Endometrial microvascular endothelial cells (primary cell): ENCODE results near the gene SDR42E1. TPM values are rescaled to one million over a fixed set of nuclear protein-coding genes. Genes with fewer than 3 reads are reported as not detected.

Source experiments
- in situ Hi-C: cut with HindIII; loops from 2 replicates; pipeline ENCODE4 v1.10.0; 2017; ENCODE audit warnings: low sequenced_read_pairs, low pct_unique_long_range_greater_than_20kb; ENCODE audit errors: inconsistent ontology term
- total RNA-seq: library from RNA; depleted of rRNA; stranded (reverse); fragments of >200 nt; gene quantifications from one replicate; pipeline ENCODE4 v1.2.3, GENCODE V29; 2015; ENCODE audit errors: inconsistent ontology term

SDR42E1 gene
- total RNA-seq, 1 donor from 2014 or later: 16.2 TPM

DNA sequence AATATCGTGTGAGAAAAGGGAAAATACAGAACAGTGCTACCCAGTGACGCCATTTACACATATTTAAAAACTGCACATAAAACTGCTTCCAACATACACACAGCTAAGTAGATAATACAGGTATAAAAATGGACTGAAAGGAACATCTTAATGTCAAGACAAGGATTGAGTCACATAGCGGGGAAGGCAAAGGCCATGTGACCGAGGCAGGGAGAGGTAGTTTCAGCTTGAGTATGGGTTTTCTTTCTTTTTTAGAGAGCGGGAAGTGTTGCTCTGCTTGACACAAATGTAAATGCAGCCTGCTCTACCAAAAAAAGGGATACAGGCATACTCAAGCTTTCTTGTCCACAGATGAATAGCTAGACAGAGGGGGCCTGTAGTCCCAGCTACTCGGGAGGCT lies 46.5 kb downstream of the SDR42E1 start:
- in situ Hi-C loops: no loop called here

GRCh38 chr16:81956213-81956948 lies 54.9 kb downstream of the SDR42E1 start:
- in situ Hi-C loops: no loop called here

GRCh38 chr16:81951564-81951963 lies 59.7 kb downstream of the SDR42E1 start:
- in situ Hi-C loops: no loop called here

GRCh38 chr16:81946206-81946605 lies 65.1 kb downstream of the SDR42E1 start:
- in situ Hi-C loops: no loop called here

DNA sequence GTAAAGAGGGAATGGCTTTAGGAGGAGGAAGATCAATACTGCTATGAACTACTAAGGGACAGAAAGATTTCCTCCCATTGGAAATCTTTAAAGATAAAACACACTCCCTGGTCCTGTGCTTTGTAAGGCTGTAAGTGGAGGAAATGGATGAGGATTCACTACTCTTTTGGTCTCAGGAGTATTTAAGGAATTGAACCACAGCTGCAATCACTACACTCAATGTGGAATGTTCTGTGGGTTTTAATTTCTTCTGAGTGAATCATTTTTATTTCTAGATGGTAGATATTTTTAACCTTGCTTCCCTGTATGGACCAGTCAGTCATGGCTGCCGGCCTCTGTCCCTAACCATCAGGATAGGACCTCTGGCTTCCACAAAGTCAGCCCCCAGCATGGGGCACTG lies 65.6 kb downstream of the SDR42E1 start:
- in situ Hi-C loops: no loop called here

- in situ Hi-C loops: no loop called here
Measured at GRCh38 chr16:81942007-81942601, 69.2 kb downstream of the SDR42E1 start.

DNA sequence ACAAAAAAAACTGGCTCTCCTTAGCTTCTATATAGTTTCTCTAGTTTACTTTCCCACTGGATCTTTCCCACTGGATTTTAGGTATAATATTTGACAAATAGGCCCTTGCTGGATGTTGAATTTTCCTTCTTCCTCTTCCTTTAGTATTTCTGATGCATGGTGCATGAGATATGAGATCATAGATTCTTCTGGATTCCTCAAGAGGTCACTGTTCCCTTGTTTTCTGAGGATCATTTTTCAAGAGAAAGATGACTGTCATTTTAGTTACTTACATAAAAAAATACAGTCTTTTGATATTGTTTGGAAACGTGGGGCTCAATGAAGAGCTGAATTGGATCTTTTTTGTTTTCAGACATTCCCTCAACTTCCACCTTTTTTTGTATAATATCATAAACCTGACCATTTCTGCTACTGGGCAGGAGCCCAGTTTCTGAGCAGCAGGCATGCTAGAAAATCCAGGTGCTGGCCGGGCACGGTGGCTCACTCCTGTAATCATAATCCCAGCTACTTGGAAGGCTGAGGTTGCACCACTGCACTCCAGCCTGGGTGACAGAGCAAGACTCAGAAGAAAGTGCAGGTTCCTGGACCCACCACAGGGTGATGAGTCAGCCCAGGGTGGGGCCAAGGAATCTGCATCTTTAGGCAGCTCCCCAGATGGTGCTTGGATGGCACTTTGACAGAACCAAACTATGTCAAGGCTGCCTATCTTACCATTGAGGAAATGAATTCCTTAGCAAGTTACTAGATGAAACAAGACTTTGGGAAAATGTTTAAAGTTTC lies 70.3 kb downstream of the SDR42E1 start:
- in situ Hi-C loops: no loop called here

DNA sequence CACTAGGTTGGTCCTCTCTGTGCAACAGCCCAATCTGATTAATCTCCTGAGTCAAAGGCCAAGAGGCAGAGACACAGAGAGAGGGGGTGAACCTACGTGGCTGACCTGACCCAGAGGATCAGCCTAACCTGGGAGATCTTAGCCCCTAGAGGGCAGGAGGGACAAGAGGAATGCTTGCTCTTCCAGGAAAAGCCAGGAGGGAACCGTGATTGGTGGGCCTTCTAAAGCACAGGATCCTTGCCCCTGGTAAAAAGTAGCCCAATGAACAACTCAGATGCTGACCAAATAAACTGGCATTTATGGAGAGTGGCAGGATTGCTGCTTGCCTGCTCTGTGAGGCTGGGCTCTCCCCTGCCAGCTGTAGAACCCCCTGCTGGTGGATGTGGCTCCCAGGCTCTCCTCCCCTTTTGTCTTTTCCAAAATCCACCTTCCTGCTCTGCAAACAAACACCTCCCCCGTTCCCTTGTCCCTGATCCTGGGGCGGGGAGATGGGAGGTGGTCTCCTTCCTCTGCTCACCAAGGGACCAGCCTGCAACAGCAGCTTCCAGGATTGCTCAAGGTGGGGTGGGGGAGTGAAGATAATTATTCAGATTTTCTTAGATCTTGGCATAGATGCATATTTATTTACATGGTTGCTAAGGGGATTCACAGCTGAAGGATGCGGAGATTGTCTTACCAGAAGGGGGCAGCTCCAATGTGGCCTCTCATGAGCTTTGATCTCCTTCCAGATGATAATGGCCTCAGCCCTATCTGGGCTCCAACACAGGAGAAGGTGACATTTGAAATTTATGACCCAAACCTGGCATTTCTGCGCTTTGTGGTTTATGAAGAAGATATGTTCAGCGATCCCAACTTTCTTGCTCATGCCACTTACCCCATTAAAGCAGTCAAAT lies 71.9 kb downstream of the SDR42E1 start:
- in situ Hi-C loops: no loop called here

Other genes with a start within 250 kb of the SDR42E1 start
- gene PLCG2, start 232.2 kb downstream of the SDR42E1 start, total RNA-seq: 32.1 TPM
- gene HSD17B2, start 23.8 kb upstream of the SDR42E1 start, total RNA-seq: 113 TPM
- 62.7 TPM for gene MPHOSPH6, start 158.8 kb upstream of the SDR42E1 start, total RNA-seq